Neural cell (in vitro differentiated cells): ENCODE measurements around the gene ERI2.

Source experiments
- EP300 ChIP-seq: fragments of 450-650 bp; conservative IDR thresholded peaks from 2 replicates; pipeline ENCODE4 v1.6.1; 2014; ENCODE audit warnings: antibody characterized with exemption, mild to moderate bottlenecking, moderate library complexity; ENCODE audit not compliant: poor library complexity, severe bottlenecking
- EZH2 ChIP-seq: fragments of 200-600, 300-800 bp; shearing (Covaris generic), sonication (generic); IDR thresholded peaks from 2 replicates; pipeline ENCODE4 v1.6.1; 2014; ENCODE audit warnings: antibody characterized with exemption, low read length, borderline replicate concordance, mild to moderate bottlenecking; ENCODE audit not compliant: insufficient read depth, poor library complexity, severe bottlenecking
- POLR2AphosphoS5 ChIP-seq: IDR thresholded peaks from 2 replicates; pipeline ENCODE4 v1.6.1; 2012
- SMC3 ChIP-seq: fragments of 450-650 bp; conservative IDR thresholded peaks from 2 replicates; pipeline ENCODE4 v1.6.1; 2014; ENCODE audit warnings: antibody characterized with exemption, mild to moderate bottlenecking, moderate library complexity; ENCODE audit not compliant: poor library complexity
- TAF1 ChIP-seq: IDR thresholded peaks from 2 replicates; pipeline ENCODE4 v1.6.1; 2012; ENCODE audit warnings: low read depth
- TF ChIP-seq, protein P1 (sequence below): fragments of 450-650 bp; IDR thresholded peaks from 2 replicates; pipeline ENCODE4 v1.5.1; 2014; ENCODE audit warnings: antibody characterized with exemption, mild to moderate bottlenecking, moderate library complexity; ENCODE audit not compliant: poor library complexity, severe bottlenecking

DNA sequence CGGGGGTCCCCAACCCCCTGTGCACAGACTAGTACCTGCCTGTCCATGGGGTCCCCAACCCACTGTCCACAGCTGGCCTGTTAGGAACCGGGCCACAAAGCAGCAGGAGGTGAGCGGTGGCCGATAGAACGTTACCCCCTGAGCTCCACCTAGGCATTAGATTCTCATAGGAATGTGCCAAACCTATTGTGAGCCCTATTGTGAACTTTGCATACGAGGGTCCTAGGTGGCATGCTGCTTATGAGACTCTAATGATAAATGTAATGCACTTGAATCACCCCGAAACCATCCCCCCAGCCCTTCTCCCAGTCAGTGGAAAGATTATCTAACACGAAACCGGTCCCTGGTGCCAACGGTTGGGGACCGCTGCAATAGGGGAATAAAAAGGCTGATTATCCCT lies 1.6 kb upstream of the ERI2 start:
- TF ChIP-seq, protein P1, sequence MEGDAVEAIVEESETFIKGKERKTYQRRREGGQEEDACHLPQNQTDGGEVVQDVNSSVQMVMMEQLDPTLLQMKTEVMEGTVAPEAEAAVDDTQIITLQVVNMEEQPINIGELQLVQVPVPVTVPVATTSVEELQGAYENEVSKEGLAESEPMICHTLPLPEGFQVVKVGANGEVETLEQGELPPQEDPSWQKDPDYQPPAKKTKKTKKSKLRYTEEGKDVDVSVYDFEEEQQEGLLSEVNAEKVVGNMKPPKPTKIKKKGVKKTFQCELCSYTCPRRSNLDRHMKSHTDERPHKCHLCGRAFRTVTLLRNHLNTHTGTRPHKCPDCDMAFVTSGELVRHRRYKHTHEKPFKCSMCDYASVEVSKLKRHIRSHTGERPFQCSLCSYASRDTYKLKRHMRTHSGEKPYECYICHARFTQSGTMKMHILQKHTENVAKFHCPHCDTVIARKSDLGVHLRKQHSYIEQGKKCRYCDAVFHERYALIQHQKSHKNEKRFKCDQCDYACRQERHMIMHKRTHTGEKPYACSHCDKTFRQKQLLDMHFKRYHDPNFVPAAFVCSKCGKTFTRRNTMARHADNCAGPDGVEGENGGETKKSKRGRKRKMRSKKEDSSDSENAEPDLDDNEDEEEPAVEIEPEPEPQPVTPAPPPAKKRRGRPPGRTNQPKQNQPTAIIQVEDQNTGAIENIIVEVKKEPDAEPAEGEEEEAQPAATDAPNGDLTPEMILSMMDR = no peak
- TF ChIP-seq POLR2AphosphoS5 (no peak), TAF1 (no peak), EZH2 (no peak), SMC3 (no peak), EP300 (no peak)
